Heart left ventricle (tissue), 16 donors: ENCODE data around the gene CPNE9. TPM values are rescaled to one million over a fixed set of nuclear protein-coding genes. Genes with fewer than 3 reads are reported as not detected.

ENCODE experiments used
- ATAC-seq, 4 donors: fragments of 200-7000 bp; cut with Tn5 transposase; one replicate each; pipeline ENCODE4 v1.9.1; 2020 to 2022; ENCODE audit warnings: moderate library complexity in 4 of 4, mild to moderate bottlenecking in 3 of 4, moderate number of reproducible peaks in 1 of 4
- DNase-seq, 5 donors: peaks; one replicate each; pipeline ENCODE4 v3.0.0-alpha.2; 2020
- H3K27ac ChIP-seq, 12 donors: fragments of 200-600 bp; sonication (generic) in 4 of 12; one replicate each; pipeline versions ENCODE4 v1.5.0 to v1.8.0; 2016 to 2022; ENCODE audit warnings: mild to moderate bottlenecking in 2 of 12
- H3K27me3 ChIP-seq, 9 donors: fragments of 200-600 bp; sonication (generic) in 2 of 9; one replicate each; pipeline versions ENCODE4 v1.5.1 to v1.8.0; 2016 to 2022; ENCODE audit warnings: mild to moderate bottlenecking in 3 of 9
- H3K36me3 ChIP-seq, 9 donors: fragments of 200-600 bp; sonication (generic) in 2 of 9; one replicate each; pipeline versions ENCODE4 v1.5.0 to v1.8.0; 2018 to 2022; ENCODE audit warnings: mild to moderate bottlenecking in 2 of 9
- H3K4me1 ChIP-seq, 12 donors: fragments of 200-600 bp; sonication (generic) in 4 of 12; one replicate each; pipeline versions ENCODE4 v1.5.0 to v1.8.0; 2016 to 2022; ENCODE audit warnings: mild to moderate bottlenecking in 3 of 12
- H3K4me3 ChIP-seq, 12 donors: fragments of 200-600 bp; sonication (generic) in 4 of 12; one replicate each; pipeline versions ENCODE4 v1.5.0 to v1.8.0; 2017 to 2022; ENCODE audit warnings: mild to moderate bottlenecking in 9 of 12, moderate library complexity in 4 of 12
- H3K9me3 ChIP-seq, 12 donors: fragments of 200-600 bp; sonication (generic) in 4 of 12; one replicate each; pipeline versions ENCODE4 v1.5.0 to v1.8.0; 2016 to 2022; ENCODE audit warnings: mild to moderate bottlenecking in 1 of 12
- POLR2A ChIP-seq, 2 donors: fragments of 450-650 bp; IDR thresholded peaks; one replicate each; pipeline ENCODE4 v1.6.1; 2017; ENCODE audit warnings: antibody characterized with exemption in 2 of 2, mild to moderate bottlenecking in 2 of 2, moderate library complexity in 2 of 2
- WGBS, 4 donors: extraction: QIAGEN DNeasy Blood & Tissue Kit in 2 of 4; methylation state at CpG; one replicate each; pipeline versions ENCODE4 v1.1.5 to v1.1.7; 2013 to 2018; 5-methylcytosine and 5-hydroxymethylcytosine counted together
- intact Hi-C, 10 donors: fragments of 100-400 bp; cut with DNase I; formaldehyde crosslinking; loops; one replicate each; pipeline versions ENCODE4 v1.11.1 to v1.14.2; 2022
- polyA plus RNA-seq, 2 donors: library from polyadenylated mRNA; stranded (reverse); fragments of 200-250 nt; gene quantifications; one replicate each; pipeline ENCODE4 v1.2.3, GENCODE V29; 2013
- total RNA-seq, 9 donors: library from RNA; depleted of rRNA in 2 of 9; stranded (reverse); fragments of >200 nt in 2 of 9; fragmentation: NEBNext Ultra II Directional in 3 of 9; extraction: Animal tissue kit (Norgen Biotek cat#: 25700) in 3 of 9; gene quantifications; one replicate each; pipeline versions ENCODE4 v1.1.0 to v1.2.4, GENCODE V29; 2016 to 2023
- TF ChIP-seq, protein P1 (sequence below), 12 donors: fragments of 200-600 bp; sonication (generic) in 4 of 12; IDR thresholded peaks; one replicate each; pipeline versions ENCODE4 v1.5.0 to v1.8.0; 2018 to 2022; ENCODE audit warnings: antibody characterized with exemption in 12 of 12, mild to moderate bottlenecking in 5 of 12
- donor health status: ischemic (EF 13 %, LVEDD 7.1; RV severe dilation, severe dysfunction).
- donor health status: healthy with polysubstance abuse.
- donor health status: DM: no; HTN: yes; CAD: no.
- donor health status: DM: no; HTN: no; CAD: no.
- donor health status: ischemic (EF 25% LVEDD 6.9; RV normal size, moderate dysfunction).
- donor health status: ischemic (EF 25% LVEDD 5.7; RV mildly dilated, moderate dysfunction).
- donor health status: healthy.
- donor health status: DM: yes; HTN: yes; CAD: no.
- donor health status: ischemic (EF 35%, LVEDD 5.7; RV mildly dilated, moderate dysfunction).
- donor health status: nonischemic (EF 11% LVEDD 7.7; RV severe dilation, severe dysfunction).
- donor health status: DM: yes; HTN: yes; CAD: no.
- donor health status: PGD.
- donor health status: ischemic (EF 29% LVEDD 5.4; RV normal size, mild dysfunction).
- donor health status: nonischemic (EF 23%, LVEDD 6.1; RV moderate dilation, normal function).

CPNE9 gene
- total and polyA plus RNA-seq, 11 donors = 0.04 TPM; not detected in 10

DNA sequence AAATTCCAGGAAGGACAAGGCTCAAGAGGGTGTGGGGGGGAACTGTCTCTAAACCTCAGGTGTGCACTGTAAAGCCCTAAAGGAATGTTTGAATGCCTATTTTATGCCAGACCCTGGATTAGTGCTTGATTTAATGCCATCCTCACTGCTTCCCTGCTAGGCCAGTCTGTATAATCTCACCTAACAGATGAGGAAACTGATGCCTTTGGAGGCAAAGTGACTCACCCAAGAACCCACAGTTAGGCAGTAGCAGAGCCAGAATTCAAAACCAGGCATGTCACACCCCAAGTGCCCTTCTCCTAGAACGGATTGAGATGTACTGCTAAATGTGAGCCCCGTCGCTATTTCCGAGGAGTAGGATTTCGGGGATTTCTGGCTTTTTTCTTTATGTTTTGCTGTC lies 58.3 kb downstream of the CPNE9 start:
- ATAC-seq (no peak), DNase-seq (no peak)
- Histone ChIP-seq H3K27me3 (no peaks in the 10 kb centered on the region), H3K4me3 (no peak overlapping the region), H3K9me3 (no peaks in the 10 kb centered on the region), H3K36me3 (peaks cover 0 to 90% (median 62%) of the 10 kb centered on the region in 9 donors), H3K27ac (no peak overlapping the region), H3K4me1 (peaks cover 0 to 5% (median 3%) of the 10 kb centered on the region in 12 donors)
- TF ChIP-seq POLR2A (IDR thresholded peaks at IDR 0.05) = no peak
- TF ChIP-seq, protein P1, sequence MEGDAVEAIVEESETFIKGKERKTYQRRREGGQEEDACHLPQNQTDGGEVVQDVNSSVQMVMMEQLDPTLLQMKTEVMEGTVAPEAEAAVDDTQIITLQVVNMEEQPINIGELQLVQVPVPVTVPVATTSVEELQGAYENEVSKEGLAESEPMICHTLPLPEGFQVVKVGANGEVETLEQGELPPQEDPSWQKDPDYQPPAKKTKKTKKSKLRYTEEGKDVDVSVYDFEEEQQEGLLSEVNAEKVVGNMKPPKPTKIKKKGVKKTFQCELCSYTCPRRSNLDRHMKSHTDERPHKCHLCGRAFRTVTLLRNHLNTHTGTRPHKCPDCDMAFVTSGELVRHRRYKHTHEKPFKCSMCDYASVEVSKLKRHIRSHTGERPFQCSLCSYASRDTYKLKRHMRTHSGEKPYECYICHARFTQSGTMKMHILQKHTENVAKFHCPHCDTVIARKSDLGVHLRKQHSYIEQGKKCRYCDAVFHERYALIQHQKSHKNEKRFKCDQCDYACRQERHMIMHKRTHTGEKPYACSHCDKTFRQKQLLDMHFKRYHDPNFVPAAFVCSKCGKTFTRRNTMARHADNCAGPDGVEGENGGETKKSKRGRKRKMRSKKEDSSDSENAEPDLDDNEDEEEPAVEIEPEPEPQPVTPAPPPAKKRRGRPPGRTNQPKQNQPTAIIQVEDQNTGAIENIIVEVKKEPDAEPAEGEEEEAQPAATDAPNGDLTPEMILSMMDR (IDR thresholded peaks at IDR 0.05) = no peak
- intact Hi-C loops = no loop called here
- 93 to 98% (median 96%) methylated on average over 5 of the region's 5 CpGs for WGBS, 4 donors

DNA sequence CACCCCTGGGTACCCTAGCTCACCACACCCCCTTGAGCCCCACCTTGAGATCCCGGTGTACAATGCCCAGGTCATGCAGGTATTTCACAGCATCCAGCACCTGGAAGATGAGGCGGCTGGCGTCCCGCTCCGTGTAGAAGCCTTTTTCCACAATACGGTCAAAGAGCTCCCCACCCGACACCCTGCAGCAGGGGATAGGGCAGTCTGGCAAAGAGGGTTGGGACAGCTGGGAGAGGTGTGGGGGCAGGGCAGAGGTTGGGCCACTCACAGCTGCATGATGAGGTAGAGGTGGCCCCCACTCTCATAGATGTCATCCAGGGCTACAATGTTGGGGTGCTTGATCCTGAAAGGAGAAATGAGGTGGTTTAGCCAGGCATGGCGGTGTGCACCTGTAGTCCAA lies 59.2 kb downstream of the CPNE9 start:
- DNase-seq (no peak), ATAC-seq (no peak)
- Histone ChIP-seq H3K4me3 (no peak overlapping the region), H3K4me1 (peaks cover 0 to 15% (median 13%) of the 10 kb centered on the region in 12 donors), H3K27ac (no peak overlapping the region), H3K9me3 (no peaks in the 10 kb centered on the region), H3K36me3 (peaks cover 0 to 80% (median 53%) of the 10 kb centered on the region in 9 donors), H3K27me3 (no peaks in the 10 kb centered on the region)
- TF ChIP-seq, protein P1 (IDR thresholded peaks at IDR 0.05) = no peak
- TF ChIP-seq POLR2A (IDR thresholded peaks at IDR 0.05) = no peak
- 92 to 96% (median 94%) methylated on average over 8 of the region's 8 CpGs for WGBS, 4 donors
- intact Hi-C loops = no loop called here

DNA sequence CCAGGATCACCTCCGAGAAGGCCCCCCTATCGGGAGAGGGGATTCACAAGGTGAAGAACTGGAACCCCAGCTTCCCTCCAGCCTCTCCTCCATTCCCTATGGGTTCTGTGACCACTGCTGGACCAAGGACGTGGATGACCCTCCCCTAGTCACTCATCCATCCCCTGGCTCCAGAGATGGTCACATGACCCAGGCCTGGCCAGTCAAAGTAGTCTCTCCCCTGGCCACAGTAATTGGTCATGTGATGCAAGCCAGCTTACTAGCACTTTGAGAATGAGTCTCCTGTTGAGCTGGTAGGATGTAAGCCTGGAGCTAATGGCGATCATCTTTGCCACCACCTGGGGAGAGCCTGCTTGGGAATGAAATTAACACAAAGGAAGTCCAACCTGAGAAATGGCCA lies 62.2 kb downstream of the CPNE9 start:
- no peaks in the 10 kb centered on the region for H3K9me3 ChIP-seq
- H3K27ac ChIP-seq = no peak overlapping the region
- no peaks in the 10 kb centered on the region for H3K27me3 ChIP-seq
- intact Hi-C loops = no loop called here
- no peak for ATAC-seq
- DNase-seq = no peak
- no peak overlapping the region for H3K4me3 ChIP-seq
- 90 to 95% (median 92%) methylated on average over 4 of the region's 4 CpGs for WGBS, 4 donors
- no peak for TF ChIP-seq POLR2A (IDR thresholded peaks at IDR 0.05)
- TF ChIP-seq, protein P1 (IDR thresholded peaks at IDR 0.05) = no peak
- peaks cover 0 to 44% (median 30%) of the 10 kb centered on the region in 12 donors for H3K4me1 ChIP-seq
- peaks cover 0 to 50% (median 25%) of the 10 kb centered on the region in 9 donors for H3K36me3 ChIP-seq

DNA sequence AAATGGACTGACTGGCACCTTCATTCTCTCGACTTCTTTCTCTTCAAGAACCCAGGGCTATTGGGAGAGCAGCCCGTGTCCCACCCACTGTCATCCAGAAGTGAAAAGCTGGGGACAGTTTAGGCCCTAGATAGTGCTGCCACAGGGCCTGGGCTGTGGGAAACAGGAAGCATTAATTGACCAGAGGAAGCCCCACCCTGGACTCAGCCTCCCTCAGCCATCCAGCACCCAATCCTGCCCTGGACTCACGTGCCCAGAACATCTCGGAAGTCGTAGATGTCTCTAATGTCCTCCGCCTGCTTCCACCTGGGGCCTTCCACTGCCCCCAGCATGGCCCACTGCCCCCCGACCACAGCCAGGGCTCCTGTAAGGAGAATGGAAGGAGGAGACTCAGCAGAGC lies 63.8 kb downstream of the CPNE9 start:
- Histone ChIP-seq H3K27ac (peak overlapping the region; percentile 26 to 90 (median 53)), H3K27me3 (no peaks in the 10 kb centered on the region), H3K4me3 (peak overlapping the region in 3 of 12 donors; percentile 82 to 96 (median 87)), H3K9me3 (no peaks in the 10 kb centered on the region), H3K4me1 (peaks cover 0 to 46% (median 31%) of the 10 kb centered on the region in 12 donors), H3K36me3 (peaks cover 0 to 35% (median 16%) of the 10 kb centered on the region in 9 donors)
- intact Hi-C loops = no loop called here
- ATAC-seq = peak in 3 of 4 donors; percentile 5 to 54 (median 46)
- DNase-seq = peak in 3 of 5 donors; percentile 36 to 53 (median 50)
- TF ChIP-seq, protein P1 (IDR thresholded peaks at IDR 0.05) = no peak
- TF ChIP-seq POLR2A (IDR thresholded peaks at IDR 0.05) = no peak
- 45 to 71% (median 66%) methylated on average over 7 of the region's 7 CpGs for WGBS, 4 donors
